HL-60 (cell line): ENCODE results near the gene BTNL3.

Source experiments
- DNase-seq, 2 experiments: peaks; one replicate each; pipeline ENCODE4 v3.0.0-alpha.2; 2010 to 2020; ENCODE audit warnings: low read depth in 1 of 2, low spot score in 1 of 2
- H3K27ac ChIP-seq: fragments of 250-450 bp; sonication (Bioruptor Pico); replicated peaks from 2 replicates; pipeline ENCODE4 v1.5.1; 2020; ENCODE audit warnings: mild to moderate bottlenecking, moderate library complexity
- H3K27me3 ChIP-seq: fragments of 250-450 bp; sonication (Bioruptor Pico); 2 replicates; pipeline ENCODE4 v1.5.1; 2021; ENCODE audit warnings: mild to moderate bottlenecking, moderate library complexity; ENCODE audit not compliant: insufficient read depth, poor library complexity, severe bottlenecking
- H3K4me3 ChIP-seq: replicated peaks from 2 replicates; pipeline ENCODE4 v1.5.1; 2011; ENCODE audit warnings: mild to moderate bottlenecking, control low read depth, low read length; ENCODE audit not compliant: insufficient read depth
- GABPA ChIP-seq: IDR thresholded peaks from 2 replicates; pipeline ENCODE4 v1.6.1; 2012; ENCODE audit warnings: low read depth
- POLR2AphosphoS5 ChIP-seq: IDR thresholded peaks from 2 replicates; pipeline ENCODE4 v1.6.1; 2012; ENCODE audit warnings: low read depth
- SPI1 ChIP-seq: IDR thresholded peaks from 2 replicates; pipeline ENCODE4 v1.6.1; 2012; ENCODE audit warnings: low read depth, mild to moderate bottlenecking, borderline replicate concordance
- TF ChIP-seq, protein P1 (sequence below): IDR thresholded peaks from one replicate; pipeline ENCODE4 v1.5.1; 2011; ENCODE audit warnings: low read length, control low read depth, inconsistent platforms; ENCODE audit not compliant: insufficient read depth
- TF ChIP-seq, protein P2 (sequence below): IDR thresholded peaks from 2 replicates; pipeline ENCODE4 v1.6.1; 2012; ENCODE audit warnings: low read depth; ENCODE audit not compliant: insufficient replicate concordance

The BTNL3 gene

DNA sequence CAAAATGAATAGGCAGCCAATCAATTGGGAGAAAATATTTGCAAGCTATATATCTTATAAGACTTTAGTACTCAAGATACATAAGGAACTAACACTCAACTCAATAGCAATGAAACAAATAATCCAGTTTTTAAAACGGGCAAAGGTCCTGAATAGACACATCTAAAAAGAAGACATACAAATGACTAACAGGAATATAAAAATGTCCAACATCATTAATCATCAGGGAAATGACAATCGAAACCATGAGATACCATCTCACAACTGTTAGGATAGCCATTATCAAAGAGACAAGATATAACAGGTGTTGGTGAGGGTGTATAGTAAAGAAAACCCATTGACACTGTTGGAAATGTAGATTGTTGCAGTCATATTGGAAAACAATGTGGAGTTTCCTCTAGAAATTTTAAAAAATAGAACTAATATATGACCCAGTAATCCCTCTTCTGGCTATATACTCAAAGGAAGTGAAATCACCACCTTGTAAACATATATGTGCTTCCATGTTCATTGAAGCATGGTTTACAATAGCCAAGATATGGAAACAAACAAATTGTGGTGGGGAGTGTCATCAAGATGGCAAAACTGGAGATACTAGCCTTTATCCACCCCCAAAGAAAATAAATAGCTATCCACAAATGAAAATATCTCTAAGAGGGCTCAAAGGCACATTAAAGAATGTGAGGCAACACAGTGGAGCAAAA, 13.9 kb upstream of the BTNL3 start:
- no peak overlapping the region for H3K4me3 ChIP-seq
- TF ChIP-seq GABPA, result no peak
- no peak for TF ChIP-seq SPI1
- no peak for TF ChIP-seq POLR2AphosphoS5
- TF ChIP-seq, protein P1, sequence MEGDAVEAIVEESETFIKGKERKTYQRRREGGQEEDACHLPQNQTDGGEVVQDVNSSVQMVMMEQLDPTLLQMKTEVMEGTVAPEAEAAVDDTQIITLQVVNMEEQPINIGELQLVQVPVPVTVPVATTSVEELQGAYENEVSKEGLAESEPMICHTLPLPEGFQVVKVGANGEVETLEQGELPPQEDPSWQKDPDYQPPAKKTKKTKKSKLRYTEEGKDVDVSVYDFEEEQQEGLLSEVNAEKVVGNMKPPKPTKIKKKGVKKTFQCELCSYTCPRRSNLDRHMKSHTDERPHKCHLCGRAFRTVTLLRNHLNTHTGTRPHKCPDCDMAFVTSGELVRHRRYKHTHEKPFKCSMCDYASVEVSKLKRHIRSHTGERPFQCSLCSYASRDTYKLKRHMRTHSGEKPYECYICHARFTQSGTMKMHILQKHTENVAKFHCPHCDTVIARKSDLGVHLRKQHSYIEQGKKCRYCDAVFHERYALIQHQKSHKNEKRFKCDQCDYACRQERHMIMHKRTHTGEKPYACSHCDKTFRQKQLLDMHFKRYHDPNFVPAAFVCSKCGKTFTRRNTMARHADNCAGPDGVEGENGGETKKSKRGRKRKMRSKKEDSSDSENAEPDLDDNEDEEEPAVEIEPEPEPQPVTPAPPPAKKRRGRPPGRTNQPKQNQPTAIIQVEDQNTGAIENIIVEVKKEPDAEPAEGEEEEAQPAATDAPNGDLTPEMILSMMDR, result no peak
- TF ChIP-seq, protein P2, sequence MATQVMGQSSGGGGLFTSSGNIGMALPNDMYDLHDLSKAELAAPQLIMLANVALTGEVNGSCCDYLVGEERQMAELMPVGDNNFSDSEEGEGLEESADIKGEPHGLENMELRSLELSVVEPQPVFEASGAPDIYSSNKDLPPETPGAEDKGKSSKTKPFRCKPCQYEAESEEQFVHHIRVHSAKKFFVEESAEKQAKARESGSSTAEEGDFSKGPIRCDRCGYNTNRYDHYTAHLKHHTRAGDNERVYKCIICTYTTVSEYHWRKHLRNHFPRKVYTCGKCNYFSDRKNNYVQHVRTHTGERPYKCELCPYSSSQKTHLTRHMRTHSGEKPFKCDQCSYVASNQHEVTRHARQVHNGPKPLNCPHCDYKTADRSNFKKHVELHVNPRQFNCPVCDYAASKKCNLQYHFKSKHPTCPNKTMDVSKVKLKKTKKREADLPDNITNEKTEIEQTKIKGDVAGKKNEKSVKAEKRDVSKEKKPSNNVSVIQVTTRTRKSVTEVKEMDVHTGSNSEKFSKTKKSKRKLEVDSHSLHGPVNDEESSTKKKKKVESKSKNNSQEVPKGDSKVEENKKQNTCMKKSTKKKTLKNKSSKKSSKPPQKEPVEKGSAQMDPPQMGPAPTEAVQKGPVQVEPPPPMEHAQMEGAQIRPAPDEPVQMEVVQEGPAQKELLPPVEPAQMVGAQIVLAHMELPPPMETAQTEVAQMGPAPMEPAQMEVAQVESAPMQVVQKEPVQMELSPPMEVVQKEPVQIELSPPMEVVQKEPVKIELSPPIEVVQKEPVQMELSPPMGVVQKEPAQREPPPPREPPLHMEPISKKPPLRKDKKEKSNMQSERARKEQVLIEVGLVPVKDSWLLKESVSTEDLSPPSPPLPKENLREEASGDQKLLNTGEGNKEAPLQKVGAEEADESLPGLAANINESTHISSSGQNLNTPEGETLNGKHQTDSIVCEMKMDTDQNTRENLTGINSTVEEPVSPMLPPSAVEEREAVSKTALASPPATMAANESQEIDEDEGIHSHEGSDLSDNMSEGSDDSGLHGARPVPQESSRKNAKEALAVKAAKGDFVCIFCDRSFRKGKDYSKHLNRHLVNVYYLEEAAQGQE, result no peak
- no peak overlapping the region for H3K27ac ChIP-seq
- H3K27me3 ChIP-seq, result no peaks in the 10 kb centered on the region
- DNase-seq, result no peak

DNA sequence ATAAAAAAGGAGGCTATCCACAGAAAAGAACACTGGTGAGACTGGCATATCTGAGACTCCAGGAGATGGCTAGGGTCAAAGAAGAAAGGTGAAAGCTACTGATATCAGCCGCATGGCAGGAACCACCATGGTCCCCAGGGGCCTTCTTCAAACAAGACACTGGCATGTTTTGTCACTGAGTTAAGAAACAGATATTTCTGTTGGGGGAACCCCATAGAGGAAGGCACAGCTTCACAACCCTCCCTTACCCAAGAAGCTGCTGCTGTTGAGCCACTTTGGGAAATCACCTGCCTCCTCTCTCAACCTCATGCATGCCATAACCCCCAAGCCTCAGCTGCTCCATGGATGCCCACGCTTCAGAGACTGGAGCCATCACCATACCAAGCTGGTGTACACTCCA, 13.3 kb upstream of the BTNL3 start:
- no peaks in the 10 kb centered on the region for H3K27me3 ChIP-seq
- no peak overlapping the region for H3K27ac ChIP-seq
- no peak for DNase-seq
- no peak overlapping the region for H3K4me3 ChIP-seq
- TF ChIP-seq GABPA, result no peak
- TF ChIP-seq SPI1, result no peak
- no peak for TF ChIP-seq POLR2AphosphoS5
- TF ChIP-seq, protein P2, result no peak
- TF ChIP-seq, protein P1, result no peak

DNA sequence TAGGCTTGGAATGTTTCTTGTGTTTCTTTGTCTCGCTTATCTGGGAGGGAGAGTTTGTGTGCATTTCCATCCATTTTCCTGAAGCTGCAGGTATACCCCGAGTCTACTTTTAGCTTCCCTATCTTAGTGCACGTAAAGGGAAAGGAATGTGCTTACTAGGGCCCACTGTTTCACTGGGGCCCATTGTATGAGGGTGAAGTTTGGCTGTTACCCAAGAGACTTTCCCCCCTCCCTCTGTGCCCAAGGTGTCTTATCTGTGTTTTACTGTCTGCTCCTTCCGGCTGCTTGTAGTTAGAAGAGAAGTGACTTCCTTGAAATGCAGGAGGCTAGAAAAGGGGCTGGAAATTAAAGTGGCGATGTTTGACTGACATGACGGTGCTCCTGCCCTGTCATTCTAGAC, 12.1 kb upstream of the BTNL3 start:
- Histone ChIP-seq H3K4me3 (no peak overlapping the region), H3K27me3 (no peaks in the 10 kb centered on the region), H3K27ac (no peak overlapping the region)
- DNase-seq, result no peak
- TF ChIP-seq GABPA (no peak), SPI1 (no peak), POLR2AphosphoS5 (no peak)
- TF ChIP-seq, protein P1, result no peak
- TF ChIP-seq, protein P2, result no peak
